Right hindlimb (tissue), 1 donor: ENCODE results near the gene CPE.
"Not testable (repeated sequence)": the region's sequence is repeated elsewhere in the genome, so short reads cannot be mapped to it uniquely, and the experiment has no call there.

Experiments used
- DNase-seq: peaks from one replicate; pipeline ENCODE4 v3.0.0-alpha.2; 2018

The CPE gene

GRCh38 chr4:165410214-165410613 lies 31.4 kb downstream of the CPE start:
- DNase-seq = no peak

- DNase-seq = no peak
Observed at GRCh38 chr4:165415910-165416309, 37.1 kb downstream of the CPE start.

GRCh38 chr4:165418073-165418472 lies 39.3 kb downstream of the CPE start:
- DNase-seq = no peak

- no peak for DNase-seq
Observed at GRCh38 chr4:165425629-165426028, 46.8 kb downstream of the CPE start.

- no peak for DNase-seq
Observed at GRCh38 chr4:165426331-165426730, 47.5 kb downstream of the CPE start.

- DNase-seq = no peak
Observed at GRCh38 chr4:165426823-165427222, 48.0 kb downstream of the CPE start.

GRCh38 chr4:165428957-165429356 lies 50.1 kb downstream of the CPE start:
- DNase-seq = no peak

- DNase-seq = no peak
Observed at GRCh38 chr4:165433529-165433928, 54.7 kb downstream of the CPE start.

GRCh38 chr4:165437691-165438090 lies 58.9 kb downstream of the CPE start:
- no peak for DNase-seq

GRCh38 chr4:165439344-165439743 lies 60.5 kb downstream of the CPE start:
- DNase-seq = no peak

GRCh38 chr4:165439981-165440380 lies 61.2 kb downstream of the CPE start:
- DNase-seq = no peak

- peak; percentile 25 for DNase-seq
Observed at GRCh38 chr4:165440415-165441158, 61.8 kb downstream of the CPE start.

- DNase-seq = no peak
Observed at GRCh38 chr4:165443276-165443675, 64.5 kb downstream of the CPE start.

- DNase-seq = no peak
Observed at GRCh38 chr4:165448700-165449099, 69.9 kb downstream of the CPE start.

GRCh38 chr4:165449333-165449732 lies 70.5 kb downstream of the CPE start:
- no peak for DNase-seq

- DNase-seq = no peak
Observed at GRCh38 chr4:165450871-165451270, 72.1 kb downstream of the CPE start.

GRCh38 chr4:165453140-165453539 lies 74.3 kb downstream of the CPE start:
- DNase-seq = not testable (repeated sequence)

GRCh38 chr4:165454426-165454825 lies 75.6 kb downstream of the CPE start:
- DNase-seq = no peak

GRCh38 chr4:165457793-165458192 lies 79.0 kb downstream of the CPE start:
- no peak for DNase-seq

- DNase-seq = no peak
Observed at GRCh38 chr4:165458471-165458870, 79.7 kb downstream of the CPE start.

GRCh38 chr4:165461159-165461821 lies 82.5 kb downstream of the CPE start:
- DNase-seq = peak; percentile 60

GRCh38 chr4:165462009-165462408 lies 83.2 kb downstream of the CPE start:
- DNase-seq = no peak

GRCh38 chr4:165464376-165464775 lies 85.6 kb downstream of the CPE start:
- DNase-seq = no peak

- DNase-seq = no peak
Observed at GRCh38 chr4:165464813-165465381, 86.1 kb downstream of the CPE start.
